ENCODE results near the gene SEPTIN8. TPM values are rescaled to one million over a fixed set of nuclear protein-coding genes. Genes with fewer than 3 reads are reported as not detected.

The SEPTIN8 gene, protein sequence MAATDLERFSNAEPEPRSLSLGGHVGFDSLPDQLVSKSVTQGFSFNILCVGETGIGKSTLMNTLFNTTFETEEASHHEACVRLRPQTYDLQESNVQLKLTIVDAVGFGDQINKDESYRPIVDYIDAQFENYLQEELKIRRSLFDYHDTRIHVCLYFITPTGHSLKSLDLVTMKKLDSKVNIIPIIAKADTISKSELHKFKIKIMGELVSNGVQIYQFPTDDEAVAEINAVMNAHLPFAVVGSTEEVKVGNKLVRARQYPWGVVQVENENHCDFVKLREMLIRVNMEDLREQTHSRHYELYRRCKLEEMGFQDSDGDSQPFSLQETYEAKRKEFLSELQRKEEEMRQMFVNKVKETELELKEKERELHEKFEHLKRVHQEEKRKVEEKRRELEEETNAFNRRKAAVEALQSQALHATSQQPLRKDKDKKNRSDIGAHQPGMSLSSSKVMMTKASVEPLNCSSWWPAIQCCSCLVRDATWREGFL
- 36.0 and 38.2 TPM in 2 replicates for total RNA-seq (2021)
- long read RNA-seq, full-length matches to known transcripts = 37 of 72 reads
- long read RNA-seq, partial matches to known transcripts = 9 of 72 reads
- long read RNA-seq, other reads (novel, unspliced or antisense) = 26 of 72 reads

DNA sequence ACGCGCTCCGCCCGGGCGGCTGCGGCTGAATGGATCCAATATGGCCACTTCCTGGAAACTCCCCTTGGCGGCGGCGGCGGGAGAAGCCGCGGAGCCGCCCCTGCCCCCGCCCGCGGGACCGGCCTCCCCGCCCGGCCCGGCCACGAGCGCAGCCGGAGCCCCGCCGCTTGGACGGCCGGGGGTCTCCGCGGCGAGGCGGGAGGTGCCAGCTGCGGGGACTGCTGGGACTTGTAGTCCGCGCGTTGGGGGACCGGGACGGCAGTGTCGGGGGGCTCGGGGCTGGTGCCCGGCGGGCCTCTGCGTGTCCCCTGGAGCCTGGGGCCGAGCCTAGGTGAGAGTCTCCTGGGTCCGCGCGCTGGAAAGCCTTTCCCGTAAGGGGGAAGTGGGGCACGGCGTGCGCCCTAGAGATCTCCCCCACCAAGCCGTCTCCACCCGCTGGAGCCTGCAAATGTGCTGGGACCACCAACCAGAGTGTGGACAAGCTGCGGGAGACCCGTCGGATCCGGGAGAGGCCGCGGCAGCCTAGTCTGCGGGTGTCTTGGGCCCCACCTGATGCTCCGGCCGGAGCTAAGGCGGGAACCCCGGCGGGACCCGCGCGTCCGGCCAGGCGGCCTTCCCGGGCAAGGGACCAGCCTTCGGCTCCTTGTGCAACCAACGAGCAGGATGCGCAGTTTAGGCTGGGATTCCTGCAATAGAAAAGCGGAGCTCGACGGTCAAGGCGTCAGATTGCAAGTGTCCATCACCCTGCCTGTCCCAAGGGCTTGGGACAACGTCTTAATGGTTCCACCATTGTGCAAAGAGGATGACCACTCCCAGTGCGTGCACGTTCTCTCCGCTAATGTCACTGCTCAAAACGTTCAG is at the start of gene SEPTIN8:
SEPTIN8 (minus strand) TSS at position 31 of the 861 bp plus-strand sequence. CDS start 102 bp downstream, outside the sequence.
- peaks cover 15 to 19% of the 10 kb centered on the region in 2 experiments for H3K4me1 Mint-ChIP-seq
- no peak within 1 kb of the TSS for H2AFZ ChIP-seq (ENCODE audit: low read length)
- peak within 1 kb of the TSS; percentile 67 for H3K4me2 ChIP-seq (ENCODE audit: insufficient read depth, insufficient read length, low read length)
- H3K79me1 ChIP-seq (ENCODE audit: insufficient read depth, low read depth, low read length, poor library complexity, severe bottlenecking) = peaks cover 2% of the 10 kb centered on the region
- no peak within 1 kb of the TSS for H4K8ac ChIP-seq (replicated peaks; ENCODE audit: insufficient read length, low read depth, low read length)
- no peak within 1 kb of the TSS for H4K91ac ChIP-seq (ENCODE audit: insufficient read length, low read depth, low read length)
- no peak within 1 kb of the TSS for H3K4ac ChIP-seq (ENCODE audit: low read depth, low read length)
- no peak within 1 kb of the TSS for H2BK5ac ChIP-seq (ENCODE audit: insufficient read length, low read length)
- no CpG with 5 or more reads among the region's 82 CpGs for WGBS (ENCODE audit: extremely low coverage, insufficient read length, low lambda C conversion rate)
- H3K27ac Mint-ChIP-seq = no peak within 1 kb of the TSS
- peak within 1 kb of the TSS; percentile 65 to 80 for H3K4me3 Mint-ChIP-seq
- peak; percentile 53 for DNase-seq
- H3K9ac ChIP-seq (ENCODE audit: extremely low read depth, insufficient read length, low read length) = no peak within 1 kb of the TSS
- no peaks in the 10 kb centered on the region for H4K20me1 ChIP-seq (ENCODE audit: control insufficient read depth, insufficient read depth, insufficient read length)
- H3K27me3 Mint-ChIP-seq (ENCODE audit: low read depth) = peaks cover 74% of the 10 kb centered on the region
- H3K27ac ChIP-seq (ENCODE audit: insufficient read length, low read depth, low read length) = no peak within 1 kb of the TSS
- H3K23ac ChIP-seq (ENCODE audit: insufficient read length, low read depth, low read length) = no peak within 1 kb of the TSS
- H3K36me3 Mint-ChIP-seq (ENCODE audit: insufficient read depth in 1 of 3, low read depth in 3 of 3) = no peaks in the 10 kb centered on the region
- no peak within 1 kb of the TSS for H4K5ac ChIP-seq (ENCODE audit: insufficient read length, low read depth, low read length)
- H2BK120ac ChIP-seq (ENCODE audit: low read depth, low read length, poor library complexity, severe bottlenecking) = no peak within 1 kb of the TSS
- TF ChIP-seq, protein P1, sequence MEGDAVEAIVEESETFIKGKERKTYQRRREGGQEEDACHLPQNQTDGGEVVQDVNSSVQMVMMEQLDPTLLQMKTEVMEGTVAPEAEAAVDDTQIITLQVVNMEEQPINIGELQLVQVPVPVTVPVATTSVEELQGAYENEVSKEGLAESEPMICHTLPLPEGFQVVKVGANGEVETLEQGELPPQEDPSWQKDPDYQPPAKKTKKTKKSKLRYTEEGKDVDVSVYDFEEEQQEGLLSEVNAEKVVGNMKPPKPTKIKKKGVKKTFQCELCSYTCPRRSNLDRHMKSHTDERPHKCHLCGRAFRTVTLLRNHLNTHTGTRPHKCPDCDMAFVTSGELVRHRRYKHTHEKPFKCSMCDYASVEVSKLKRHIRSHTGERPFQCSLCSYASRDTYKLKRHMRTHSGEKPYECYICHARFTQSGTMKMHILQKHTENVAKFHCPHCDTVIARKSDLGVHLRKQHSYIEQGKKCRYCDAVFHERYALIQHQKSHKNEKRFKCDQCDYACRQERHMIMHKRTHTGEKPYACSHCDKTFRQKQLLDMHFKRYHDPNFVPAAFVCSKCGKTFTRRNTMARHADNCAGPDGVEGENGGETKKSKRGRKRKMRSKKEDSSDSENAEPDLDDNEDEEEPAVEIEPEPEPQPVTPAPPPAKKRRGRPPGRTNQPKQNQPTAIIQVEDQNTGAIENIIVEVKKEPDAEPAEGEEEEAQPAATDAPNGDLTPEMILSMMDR (conservative IDR thresholded peaks at IDR 0.05) = no peak
- H3T11ph ChIP-seq (ENCODE audit: low read length) = no peak within 1 kb of the TSS
- H3K9me3 ChIP-seq (ENCODE audit: control insufficient read depth, low read depth, low read length) = no peaks in the 10 kb centered on the region
- H2AK5ac ChIP-seq (ENCODE audit: insufficient read length, low read length) = no peak within 1 kb of the TSS
- H3K14ac ChIP-seq (ENCODE audit: insufficient read depth, low read length) = no peak within 1 kb of the TSS
- H2BK15ac ChIP-seq (ENCODE audit: low read depth, low read length) = no peak within 1 kb of the TSS
- H3K56ac ChIP-seq (ENCODE audit: insufficient read length, low read depth, low read length) = no peak within 1 kb of the TSS
- no peak within 1 kb of the TSS for H2BK20ac ChIP-seq (ENCODE audit: low read depth, low read length, poor library complexity, severe bottlenecking)
- H3K23me2 ChIP-seq (ENCODE audit: insufficient read length, low read depth, low read length, poor library complexity, severe bottlenecking) = peaks cover 13% of the 10 kb centered on the region
- peaks cover 6% of the 10 kb centered on the region; the same call in 1 of the 2 replicates for H3K4me1 ChIP-seq (ENCODE audit: insufficient read depth, low read length)
- no peak within 1 kb of the TSS for H2BK12ac ChIP-seq (ENCODE audit: insufficient read length, low read depth, low read length)
- peaks cover 16% of the 10 kb centered on the region; the same call in 1 of the 2 replicates for H3K27me3 ChIP-seq (ENCODE audit: insufficient read depth, low read length)
- no peaks in the 10 kb centered on the region; a peak in 1 of 5 replicates for H3K9me3 Mint-ChIP-seq
- H3K79me2 ChIP-seq (ENCODE audit: insufficient read depth, low read length) = peaks cover 2% of the 10 kb centered on the region; the same call in 1 of the 2 replicates
- H3K18ac ChIP-seq (ENCODE audit: insufficient read length, low read depth, low read length) = peak within 1 kb of the TSS; percentile 39

Measured in H9 (cell line).